ENCODE measurements around the gene ZBTB7C.

GRCh38 chr18:48188609-48189008, 220.6 kb downstream of the ZBTB7C start:
- no peak for TF ChIP-seq POLR2AphosphoS5 (IDR thresholded peaks at IDR 0.05; ENCODE audit: low read depth, low read length)
- no peak for TF ChIP-seq SIN3A (IDR thresholded peaks at IDR 0.05; ENCODE audit: borderline replicate concordance, insufficient read depth, low read length)
